HepG2 (cell line): ENCODE measurements around the gene CEP55. TPM values are rescaled to one million over a fixed set of nuclear protein-coding genes. Genes with fewer than 3 reads are reported as not detected.
A peak's percentile ranks its signal among the peaks of the same experiment; 100 is the strongest.

Experiments
- CC2D1A ChIP-seq: sonication (generic); formaldehyde crosslinking; IDR thresholded peaks from 2 replicates; pipeline ENCODE4 v1.8.1; 2023; ENCODE audit warnings: mild to moderate bottlenecking, missing genetic modification reagents
- HNRNPUL1 ChIP-seq: fragments of 200-400 bp; formaldehyde crosslinking; IDR thresholded peaks from 2 replicates; pipeline ENCODE4 v1.6.1; 2017; ENCODE audit warnings: low read depth, mild to moderate bottlenecking, low read length, moderate library complexity
- JUNB ChIP-seq: sonication (generic); formaldehyde crosslinking; IDR thresholded peaks from 2 replicates; pipeline ENCODE4 v1.8.0; 2022; ENCODE audit warnings: missing genetic modification reagents, mild to moderate bottlenecking, borderline replicate concordance
- PRDM10 ChIP-seq: sonication (generic); formaldehyde crosslinking; IDR thresholded peaks from 2 replicates; pipeline ENCODE4 v1.4.0; 2020; ENCODE audit warnings: low read depth, missing genetic modification reagents
- RBM39 ChIP-seq: fragments of 200-400 bp; formaldehyde crosslinking; IDR thresholded peaks from one replicate; pipeline ENCODE4 v1.6.1; 2018; ENCODE audit warnings: antibody characterized with exemption, mild to moderate bottlenecking, low read depth, low read length; ENCODE audit not compliant: poor library complexity, severe bottlenecking
- ZFX ChIP-seq: sonication (generic); formaldehyde crosslinking; IDR thresholded peaks from 2 replicates; pipeline ENCODE4 v1.4.0; 2020; ENCODE audit warnings: mild to moderate bottlenecking, low read depth, missing genetic modification reagents, moderate library complexity
- ZNF232 ChIP-seq: sonication (generic); formaldehyde crosslinking; IDR thresholded peaks from 2 replicates; pipeline ENCODE4 v1.4.0; 2020; ENCODE audit warnings: missing genetic modification reagents, borderline replicate concordance
- ZNF337 ChIP-seq: sonication (generic); formaldehyde crosslinking; IDR thresholded peaks from 2 replicates; pipeline ENCODE4 v1.5.1; 2020; ENCODE audit warnings: missing genetic modification reagents, low read depth, mild to moderate bottlenecking, borderline replicate concordance
- ZNF460 ChIP-seq: sonication (generic); formaldehyde crosslinking; IDR thresholded peaks from 2 replicates; pipeline ENCODE4 v1.5.1; 2020; ENCODE audit warnings: missing genetic modification reagents, mild to moderate bottlenecking, borderline replicate concordance
- ZNF841 ChIP-seq: sonication (generic); formaldehyde crosslinking; IDR thresholded peaks from 2 replicates; pipeline ENCODE4 v1.8.1; 2023; ENCODE audit warnings: missing genetic modification reagents, borderline replicate concordance
- polyA plus RNA-seq, 8 experiments: library from polyadenylated mRNA; depleted of rRNA in 3 of 8; stranded (reverse) in 7 of 8; unstranded in 1 of 8; fragments of >200 nt; fragmentation: Illumina TruSeq in 4 of 8; extraction: Trizol in 4 of 8; gene quantifications; 2 replicates each; pipeline versions ENCODE4 v1.2.1 to v1.2.3, GENCODE V29; 2011 to 2016; ENCODE audit warnings: low read depth in 4 of 8, missing spikeins in 1 of 8, mixed read lengths in 1 of 8; ENCODE audit not compliant: insufficient read depth in 1 of 8
- total RNA-seq, 5 experiments: library from RNA; depleted of rRNA; stranded (reverse); fragments of >200 nt; fragmentation: Illumina TruSeq; extraction: Trizol; gene quantifications; 2 replicates each; pipeline ENCODE4 v1.2.3, GENCODE V29; 2016; ENCODE audit warnings: low read depth in 1 of 5
- TF ChIP-seq, protein P1 (sequence below): sonication (generic); formaldehyde crosslinking; IDR thresholded peaks from 2 replicates; pipeline ENCODE4 v1.4.0; 2020; ENCODE audit warnings: missing genetic modification reagents, borderline replicate concordance
- TF ChIP-seq, protein P2 (sequence below): sonication (generic); formaldehyde crosslinking; IDR thresholded peaks from 2 replicates; pipeline ENCODE4 v1.5.1; 2020; ENCODE audit warnings: missing genetic modification reagents, mild to moderate bottlenecking, borderline replicate concordance
- TF ChIP-seq, protein P3 (sequence below): sonication (generic); formaldehyde crosslinking; IDR thresholded peaks from 2 replicates; pipeline ENCODE4 v1.9.0; 2021; ENCODE audit warnings: mild to moderate bottlenecking, missing genetic modification reagents

CEP55 gene
- total and polyA plus RNA-seq, 2 of the 13 experiments (the other 11 are each of a cell fraction or from before 2014, with no cell fraction given) = 6.5 to 17.1 TPM

- no peak for TF ChIP-seq ZNF460 (CRISPR knock-in tag)
- peak; percentile 89; the same call in 1 of the 2 replicates for TF ChIP-seq PRDM10
- 0 out of 2 replicates have a peak, but pooled peaks have one; percentile 37 for TF ChIP-seq CC2D1A (CRISPR knock-in tag)
- TF ChIP-seq JUNB (CRISPR knock-in tag) = 0 out of 2 replicates have a peak, but pooled peaks have one; percentile 24
- TF ChIP-seq, protein P1, sequence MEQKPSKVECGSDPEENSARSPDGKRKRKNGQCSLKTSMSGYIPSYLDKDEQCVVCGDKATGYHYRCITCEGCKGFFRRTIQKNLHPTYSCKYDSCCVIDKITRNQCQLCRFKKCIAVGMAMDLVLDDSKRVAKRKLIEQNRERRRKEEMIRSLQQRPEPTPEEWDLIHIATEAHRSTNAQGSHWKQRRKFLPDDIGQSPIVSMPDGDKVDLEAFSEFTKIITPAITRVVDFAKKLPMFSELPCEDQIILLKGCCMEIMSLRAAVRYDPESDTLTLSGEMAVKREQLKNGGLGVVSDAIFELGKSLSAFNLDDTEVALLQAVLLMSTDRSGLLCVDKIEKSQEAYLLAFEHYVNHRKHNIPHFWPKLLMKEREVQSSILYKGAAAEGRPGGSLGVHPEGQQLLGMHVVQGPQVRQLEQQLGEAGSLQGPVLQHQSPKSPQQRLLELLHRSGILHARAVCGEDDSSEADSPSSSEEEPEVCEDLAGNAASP (CRISPR knock-in tag) = 0 out of 2 replicates have a peak, but pooled peaks have one; percentile 53
- TF ChIP-seq ZFX (CRISPR knock-in tag) = peak; percentile 56; the same call in 1 of the 2 replicates
- no peak for TF ChIP-seq HNRNPUL1
- TF ChIP-seq ZNF841 (CRISPR knock-in tag) = peak; percentile 88; the same call in 1 of the 2 replicates
- TF ChIP-seq ZNF232 (CRISPR knock-in tag) = no peak
- TF ChIP-seq, protein P2, sequence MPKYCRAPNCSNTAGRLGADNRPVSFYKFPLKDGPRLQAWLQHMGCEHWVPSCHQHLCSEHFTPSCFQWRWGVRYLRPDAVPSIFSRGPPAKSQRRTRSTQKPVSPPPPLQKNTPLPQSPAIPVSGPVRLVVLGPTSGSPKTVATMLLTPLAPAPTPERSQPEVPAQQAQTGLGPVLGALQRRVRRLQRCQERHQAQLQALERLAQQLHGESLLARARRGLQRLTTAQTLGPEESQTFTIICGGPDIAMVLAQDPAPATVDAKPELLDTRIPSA (CRISPR knock-in tag) = 0 out of 2 replicates have a peak, but pooled peaks have one; percentile 33
- TF ChIP-seq, protein P3, sequence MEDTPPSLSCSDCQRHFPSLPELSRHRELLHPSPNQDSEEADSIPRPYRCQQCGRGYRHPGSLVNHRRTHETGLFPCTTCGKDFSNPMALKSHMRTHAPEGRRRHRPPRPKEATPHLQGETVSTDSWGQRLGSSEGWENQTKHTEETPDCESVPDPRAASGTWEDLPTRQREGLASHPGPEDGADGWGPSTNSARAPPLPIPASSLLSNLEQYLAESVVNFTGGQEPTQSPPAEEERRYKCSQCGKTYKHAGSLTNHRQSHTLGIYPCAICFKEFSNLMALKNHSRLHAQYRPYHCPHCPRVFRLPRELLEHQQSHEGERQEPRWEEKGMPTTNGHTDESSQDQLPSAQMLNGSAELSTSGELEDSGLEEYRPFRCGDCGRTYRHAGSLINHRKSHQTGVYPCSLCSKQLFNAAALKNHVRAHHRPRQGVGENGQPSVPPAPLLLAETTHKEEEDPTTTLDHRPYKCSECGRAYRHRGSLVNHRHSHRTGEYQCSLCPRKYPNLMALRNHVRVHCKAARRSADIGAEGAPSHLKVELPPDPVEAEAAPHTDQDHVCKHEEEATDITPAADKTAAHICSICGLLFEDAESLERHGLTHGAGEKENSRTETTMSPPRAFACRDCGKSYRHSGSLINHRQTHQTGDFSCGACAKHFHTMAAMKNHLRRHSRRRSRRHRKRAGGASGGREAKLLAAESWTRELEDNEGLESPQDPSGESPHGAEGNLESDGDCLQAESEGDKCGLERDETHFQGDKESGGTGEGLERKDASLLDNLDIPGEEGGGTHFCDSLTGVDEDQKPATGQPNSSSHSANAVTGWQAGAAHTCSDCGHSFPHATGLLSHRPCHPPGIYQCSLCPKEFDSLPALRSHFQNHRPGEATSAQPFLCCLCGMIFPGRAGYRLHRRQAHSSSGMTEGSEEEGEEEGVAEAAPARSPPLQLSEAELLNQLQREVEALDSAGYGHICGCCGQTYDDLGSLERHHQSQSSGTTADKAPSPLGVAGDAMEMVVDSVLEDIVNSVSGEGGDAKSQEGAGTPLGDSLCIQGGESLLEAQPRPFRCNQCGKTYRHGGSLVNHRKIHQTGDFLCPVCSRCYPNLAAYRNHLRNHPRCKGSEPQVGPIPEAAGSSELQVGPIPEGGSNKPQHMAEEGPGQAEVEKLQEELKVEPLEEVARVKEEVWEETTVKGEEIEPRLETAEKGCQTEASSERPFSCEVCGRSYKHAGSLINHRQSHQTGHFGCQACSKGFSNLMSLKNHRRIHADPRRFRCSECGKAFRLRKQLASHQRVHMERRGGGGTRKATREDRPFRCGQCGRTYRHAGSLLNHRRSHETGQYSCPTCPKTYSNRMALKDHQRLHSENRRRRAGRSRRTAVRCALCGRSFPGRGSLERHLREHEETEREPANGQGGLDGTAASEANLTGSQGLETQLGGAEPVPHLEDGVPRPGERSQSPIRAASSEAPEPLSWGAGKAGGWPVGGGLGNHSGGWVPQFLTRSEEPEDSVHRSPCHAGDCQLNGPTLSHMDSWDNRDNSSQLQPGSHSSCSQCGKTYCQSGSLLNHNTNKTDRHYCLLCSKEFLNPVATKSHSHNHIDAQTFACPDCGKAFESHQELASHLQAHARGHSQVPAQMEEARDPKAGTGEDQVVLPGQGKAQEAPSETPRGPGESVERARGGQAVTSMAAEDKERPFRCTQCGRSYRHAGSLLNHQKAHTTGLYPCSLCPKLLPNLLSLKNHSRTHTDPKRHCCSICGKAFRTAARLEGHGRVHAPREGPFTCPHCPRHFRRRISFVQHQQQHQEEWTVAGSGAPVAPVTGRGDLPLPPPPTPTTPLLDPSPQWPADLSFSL (CRISPR knock-in tag) = no peak
- no peak for TF ChIP-seq ZNF337 (CRISPR knock-in tag)
- no peak for TF ChIP-seq RBM39
Measured at GRCh38 chr10:93496322-93497041, at the start of gene CEP55 (continued).
